HL-60 (cell line): ENCODE measurements around the gene GATA6.
A peak's percentile ranks its signal among the peaks of the same experiment; 100 is the strongest.

ENCODE experiments used
- DNase-seq, 2 experiments: peaks; one replicate each; pipeline ENCODE4 v3.0.0-alpha.2; 2010 to 2020; ENCODE audit warnings: low read depth in 1 of 2, low spot score in 1 of 2
- H3K27ac ChIP-seq: fragments of 250-450 bp; sonication (Bioruptor Pico); replicated peaks from 2 replicates; pipeline ENCODE4 v1.5.1; 2020; ENCODE audit warnings: mild to moderate bottlenecking, moderate library complexity
- H3K27me3 ChIP-seq: fragments of 250-450 bp; sonication (Bioruptor Pico); 2 replicates; pipeline ENCODE4 v1.5.1; 2021; ENCODE audit warnings: mild to moderate bottlenecking, moderate library complexity; ENCODE audit not compliant: insufficient read depth, poor library complexity, severe bottlenecking
- H3K4me3 ChIP-seq: replicated peaks from 2 replicates; pipeline ENCODE4 v1.5.1; 2011; ENCODE audit warnings: mild to moderate bottlenecking, control low read depth, low read length; ENCODE audit not compliant: insufficient read depth
- GABPA ChIP-seq: IDR thresholded peaks from 2 replicates; pipeline ENCODE4 v1.6.1; 2012; ENCODE audit warnings: low read depth
- POLR2AphosphoS5 ChIP-seq: IDR thresholded peaks from 2 replicates; pipeline ENCODE4 v1.6.1; 2012; ENCODE audit warnings: low read depth
- SPI1 ChIP-seq: IDR thresholded peaks from 2 replicates; pipeline ENCODE4 v1.6.1; 2012; ENCODE audit warnings: low read depth, mild to moderate bottlenecking, borderline replicate concordance
- TF ChIP-seq, protein P1 (sequence below): IDR thresholded peaks from 2 replicates; pipeline ENCODE4 v1.6.1; 2012; ENCODE audit warnings: low read depth; ENCODE audit not compliant: insufficient replicate concordance
- TF ChIP-seq, protein P2 (sequence below): IDR thresholded peaks from one replicate; pipeline ENCODE4 v1.5.1; 2011; ENCODE audit warnings: low read length, control low read depth, inconsistent platforms; ENCODE audit not compliant: insufficient read depth

Gene GATA6

DNA sequence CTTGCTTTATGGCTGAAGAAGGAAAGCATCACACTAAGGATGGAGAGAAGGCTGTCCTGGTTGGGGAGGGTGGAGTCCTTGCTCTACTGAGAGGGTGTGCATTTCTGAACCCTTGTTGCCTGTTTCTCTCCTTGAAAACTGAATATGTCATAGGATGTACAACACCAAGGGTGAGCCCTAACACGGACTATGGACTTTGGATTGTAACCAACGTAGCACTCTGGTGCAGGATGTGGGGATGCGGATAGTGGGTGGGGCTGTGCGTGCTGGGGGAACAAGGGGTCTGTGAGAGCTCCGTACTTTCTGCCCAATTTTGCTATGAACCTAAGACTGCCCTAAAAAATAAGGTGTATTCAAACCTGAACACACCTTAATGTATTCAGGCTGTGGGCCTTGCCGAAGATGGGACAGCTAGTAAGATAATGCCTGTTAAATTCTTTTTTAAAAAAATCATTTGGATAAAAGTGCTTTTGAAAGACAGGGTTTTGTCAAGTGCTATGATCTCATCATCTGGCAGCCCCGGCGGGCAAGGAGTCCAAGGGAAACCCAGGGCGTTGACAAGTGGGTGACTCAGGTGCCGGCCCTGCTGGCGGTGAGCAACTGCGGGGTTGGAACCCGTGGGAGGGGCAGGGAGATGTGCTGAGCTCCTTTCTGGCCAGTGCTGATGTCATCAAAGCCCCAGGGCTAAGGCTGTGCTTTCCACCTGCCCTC is 54.0 kb downstream of the GATA6 start:
- Histone ChIP-seq H3K27ac (no peak overlapping the region), H3K27me3 (no peaks in the 10 kb centered on the region), H3K4me3 (no peak overlapping the region)
- TF ChIP-seq GABPA: no peak
- TF ChIP-seq, protein P1, sequence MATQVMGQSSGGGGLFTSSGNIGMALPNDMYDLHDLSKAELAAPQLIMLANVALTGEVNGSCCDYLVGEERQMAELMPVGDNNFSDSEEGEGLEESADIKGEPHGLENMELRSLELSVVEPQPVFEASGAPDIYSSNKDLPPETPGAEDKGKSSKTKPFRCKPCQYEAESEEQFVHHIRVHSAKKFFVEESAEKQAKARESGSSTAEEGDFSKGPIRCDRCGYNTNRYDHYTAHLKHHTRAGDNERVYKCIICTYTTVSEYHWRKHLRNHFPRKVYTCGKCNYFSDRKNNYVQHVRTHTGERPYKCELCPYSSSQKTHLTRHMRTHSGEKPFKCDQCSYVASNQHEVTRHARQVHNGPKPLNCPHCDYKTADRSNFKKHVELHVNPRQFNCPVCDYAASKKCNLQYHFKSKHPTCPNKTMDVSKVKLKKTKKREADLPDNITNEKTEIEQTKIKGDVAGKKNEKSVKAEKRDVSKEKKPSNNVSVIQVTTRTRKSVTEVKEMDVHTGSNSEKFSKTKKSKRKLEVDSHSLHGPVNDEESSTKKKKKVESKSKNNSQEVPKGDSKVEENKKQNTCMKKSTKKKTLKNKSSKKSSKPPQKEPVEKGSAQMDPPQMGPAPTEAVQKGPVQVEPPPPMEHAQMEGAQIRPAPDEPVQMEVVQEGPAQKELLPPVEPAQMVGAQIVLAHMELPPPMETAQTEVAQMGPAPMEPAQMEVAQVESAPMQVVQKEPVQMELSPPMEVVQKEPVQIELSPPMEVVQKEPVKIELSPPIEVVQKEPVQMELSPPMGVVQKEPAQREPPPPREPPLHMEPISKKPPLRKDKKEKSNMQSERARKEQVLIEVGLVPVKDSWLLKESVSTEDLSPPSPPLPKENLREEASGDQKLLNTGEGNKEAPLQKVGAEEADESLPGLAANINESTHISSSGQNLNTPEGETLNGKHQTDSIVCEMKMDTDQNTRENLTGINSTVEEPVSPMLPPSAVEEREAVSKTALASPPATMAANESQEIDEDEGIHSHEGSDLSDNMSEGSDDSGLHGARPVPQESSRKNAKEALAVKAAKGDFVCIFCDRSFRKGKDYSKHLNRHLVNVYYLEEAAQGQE: no peak
- TF ChIP-seq, protein P2, sequence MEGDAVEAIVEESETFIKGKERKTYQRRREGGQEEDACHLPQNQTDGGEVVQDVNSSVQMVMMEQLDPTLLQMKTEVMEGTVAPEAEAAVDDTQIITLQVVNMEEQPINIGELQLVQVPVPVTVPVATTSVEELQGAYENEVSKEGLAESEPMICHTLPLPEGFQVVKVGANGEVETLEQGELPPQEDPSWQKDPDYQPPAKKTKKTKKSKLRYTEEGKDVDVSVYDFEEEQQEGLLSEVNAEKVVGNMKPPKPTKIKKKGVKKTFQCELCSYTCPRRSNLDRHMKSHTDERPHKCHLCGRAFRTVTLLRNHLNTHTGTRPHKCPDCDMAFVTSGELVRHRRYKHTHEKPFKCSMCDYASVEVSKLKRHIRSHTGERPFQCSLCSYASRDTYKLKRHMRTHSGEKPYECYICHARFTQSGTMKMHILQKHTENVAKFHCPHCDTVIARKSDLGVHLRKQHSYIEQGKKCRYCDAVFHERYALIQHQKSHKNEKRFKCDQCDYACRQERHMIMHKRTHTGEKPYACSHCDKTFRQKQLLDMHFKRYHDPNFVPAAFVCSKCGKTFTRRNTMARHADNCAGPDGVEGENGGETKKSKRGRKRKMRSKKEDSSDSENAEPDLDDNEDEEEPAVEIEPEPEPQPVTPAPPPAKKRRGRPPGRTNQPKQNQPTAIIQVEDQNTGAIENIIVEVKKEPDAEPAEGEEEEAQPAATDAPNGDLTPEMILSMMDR: no peak
- TF ChIP-seq POLR2AphosphoS5: no peak
- TF ChIP-seq SPI1: no peak
- peak in 1 of 2 experiments; percentile 12 for DNase-seq

DNA sequence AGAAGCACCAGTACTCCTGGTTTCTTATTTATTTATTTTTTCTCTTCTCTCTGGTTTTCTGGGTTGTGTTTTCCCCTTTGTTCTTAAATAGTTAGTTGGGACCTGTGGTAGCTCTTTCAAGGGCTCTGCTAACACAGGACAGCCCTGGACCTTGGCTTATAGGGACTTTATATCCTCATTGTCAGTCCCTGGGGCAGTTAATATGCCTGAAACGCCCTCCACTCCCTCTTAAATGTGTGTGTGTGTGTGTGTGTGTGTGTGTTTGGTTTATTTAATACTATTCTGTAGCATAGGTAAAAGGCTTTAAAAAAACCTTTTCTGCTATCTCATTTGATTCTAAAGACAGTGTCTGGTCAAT is 54.6 kb downstream of the GATA6 start:
- Histone ChIP-seq H3K27me3 (no peaks in the 10 kb centered on the region), H3K4me3 (no peak overlapping the region), H3K27ac (no peak overlapping the region)
- DNase-seq: no peak
- TF ChIP-seq GABPA (no peak), POLR2AphosphoS5 (no peak), SPI1 (no peak)
- TF ChIP-seq, protein P2: no peak
- TF ChIP-seq, protein P1: no peak

DNA sequence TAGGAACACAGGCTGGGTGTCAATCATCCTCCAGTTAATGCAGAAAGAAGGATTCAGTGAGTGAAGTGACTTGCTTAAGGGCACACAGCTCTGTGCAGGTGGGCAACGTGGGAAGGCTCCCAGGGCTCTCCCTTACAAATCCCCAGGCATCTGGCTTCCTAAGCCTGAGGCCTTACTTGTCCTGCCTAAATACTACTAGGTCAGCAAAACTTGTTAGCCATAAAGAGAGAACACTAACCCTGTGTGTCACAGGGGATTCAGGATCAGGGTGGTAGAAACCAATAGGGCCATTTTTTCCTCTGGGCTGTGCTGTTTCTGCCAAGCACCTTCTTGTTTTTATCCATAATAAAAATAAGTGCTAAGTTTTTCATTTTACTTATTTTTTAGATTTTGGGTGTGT is 55.0 kb downstream of the GATA6 start:
- H3K4me3 ChIP-seq: no peak overlapping the region
- H3K27me3 ChIP-seq: no peaks in the 10 kb centered on the region
- no peak for DNase-seq
- no peak for TF ChIP-seq GABPA
- TF ChIP-seq, protein P1: no peak
- TF ChIP-seq SPI1: no peak
- no peak for TF ChIP-seq POLR2AphosphoS5
- TF ChIP-seq, protein P2: no peak
- no peak overlapping the region for H3K27ac ChIP-seq
